Epidermal melanocyte (primary cell): Measurements from ENCODE around the gene STK10.
"Not testable (repeated sequence)": the region's sequence is repeated elsewhere in the genome, so short reads cannot be mapped to it uniquely, and the experiment has no call there.

Source experiments
- DNase-seq: peaks from one replicate; pipeline ENCODE4 v3.0.0; 2011; ENCODE audit warnings: low spot score; ENCODE audit not compliant: insufficient read length

STK10 gene

DNA sequence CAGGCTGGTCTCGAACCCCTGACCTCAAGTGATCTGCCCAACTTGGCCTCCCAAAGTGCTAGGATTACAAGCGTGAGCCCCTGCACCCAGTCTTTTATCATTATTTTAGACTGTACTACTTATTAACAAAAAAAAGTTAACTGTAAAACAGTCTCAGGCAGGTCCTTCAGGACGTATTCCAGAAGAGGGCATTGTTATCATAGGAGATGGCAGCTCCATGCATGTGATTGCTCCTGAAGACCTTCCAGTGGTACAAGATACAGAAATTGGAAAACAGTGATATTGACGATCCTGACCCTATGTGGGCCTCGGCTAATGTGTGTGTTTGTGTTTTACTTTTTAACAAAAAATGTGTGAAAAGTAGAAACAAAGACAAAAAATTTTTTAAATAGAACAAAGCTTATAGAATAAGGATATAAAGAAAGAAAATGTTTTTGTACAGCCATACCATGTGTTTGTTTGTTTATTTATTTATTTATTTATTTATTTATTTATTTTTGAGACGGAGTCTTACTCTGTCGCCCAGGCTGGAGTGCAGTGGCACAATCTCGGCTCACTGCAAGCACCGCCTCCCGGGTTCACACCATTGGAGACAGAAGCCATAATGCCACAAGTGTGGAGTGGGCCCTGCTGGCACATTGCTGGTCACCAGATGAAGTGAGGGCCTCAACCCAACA lies 167.8 kb downstream of the STK10 start:
- DNase-seq: not testable (repeated sequence)

DNA sequence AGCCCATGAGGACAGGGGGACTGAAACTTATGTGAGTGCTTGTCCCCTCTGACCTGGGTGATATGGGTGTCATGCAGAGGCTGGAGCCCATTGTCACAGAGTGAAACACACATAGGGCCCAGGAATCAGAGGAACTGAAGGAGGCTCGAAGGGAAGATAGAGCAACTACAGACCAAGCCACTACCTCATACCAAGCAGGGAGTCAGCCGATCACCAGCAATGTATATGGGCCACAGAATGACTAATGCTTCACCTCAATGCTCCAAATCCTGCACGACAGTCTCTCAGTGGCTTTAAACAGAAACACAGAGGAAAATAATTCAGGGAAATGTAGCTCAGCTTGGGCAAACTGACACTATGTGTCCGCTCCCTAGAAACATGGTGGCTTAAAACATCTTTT lies 172.7 kb downstream of the STK10 start:
- no peak for DNase-seq

DNA sequence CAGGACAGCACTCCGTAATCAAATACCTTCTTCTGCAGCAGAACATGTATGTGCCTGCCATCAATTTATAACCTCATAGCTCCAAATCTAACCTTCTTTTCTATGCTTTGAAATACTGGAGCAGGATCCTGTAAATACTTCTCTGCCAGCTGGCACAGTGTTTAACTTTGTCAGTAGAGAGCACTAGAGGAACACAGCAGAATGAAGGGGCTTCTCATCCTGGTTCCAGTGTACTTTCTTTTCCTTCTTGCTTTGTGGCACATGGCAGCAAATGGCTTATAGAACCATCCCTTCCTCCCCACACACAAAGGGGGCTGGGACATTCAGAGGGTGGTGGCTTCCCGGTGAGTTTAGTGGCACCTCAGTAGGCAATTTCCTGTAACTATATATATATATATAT lies 177.7 kb downstream of the STK10 start:
- no peak for DNase-seq

DNA sequence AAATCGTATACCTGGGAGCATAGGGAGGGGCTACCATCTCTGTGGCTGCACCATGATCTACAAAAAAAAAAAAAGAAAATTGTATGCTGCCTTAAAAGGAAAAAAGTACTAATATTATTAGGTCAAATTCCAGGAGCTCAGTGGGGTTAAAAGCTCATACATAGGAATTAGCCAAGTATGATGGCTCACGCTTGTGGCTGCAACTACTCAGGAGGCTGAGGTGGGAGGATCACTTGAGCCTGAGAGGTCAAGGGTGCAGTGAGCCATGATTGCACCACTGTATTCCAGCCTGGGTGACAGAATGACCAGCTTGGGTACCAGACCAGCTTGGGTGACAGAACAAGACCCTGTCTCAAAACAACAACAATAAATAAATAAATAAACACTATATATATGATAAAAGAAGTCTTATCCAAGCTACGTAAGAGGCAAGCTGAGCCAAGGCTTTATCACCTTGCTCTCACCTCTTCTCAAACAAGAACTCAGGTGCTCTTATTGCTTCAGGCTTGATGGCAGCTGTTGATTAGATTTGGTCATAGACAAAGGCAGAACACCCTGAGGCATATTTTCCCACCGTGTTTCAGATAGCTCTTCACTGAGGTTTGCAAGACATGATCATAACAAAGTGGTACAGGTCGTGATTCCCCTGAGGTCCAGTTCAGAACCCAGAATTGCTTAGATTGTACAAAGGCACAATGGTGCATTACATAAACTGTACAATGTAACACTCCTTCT lies 178.3 kb downstream of the STK10 start:
- DNase-seq: no peak

DNA sequence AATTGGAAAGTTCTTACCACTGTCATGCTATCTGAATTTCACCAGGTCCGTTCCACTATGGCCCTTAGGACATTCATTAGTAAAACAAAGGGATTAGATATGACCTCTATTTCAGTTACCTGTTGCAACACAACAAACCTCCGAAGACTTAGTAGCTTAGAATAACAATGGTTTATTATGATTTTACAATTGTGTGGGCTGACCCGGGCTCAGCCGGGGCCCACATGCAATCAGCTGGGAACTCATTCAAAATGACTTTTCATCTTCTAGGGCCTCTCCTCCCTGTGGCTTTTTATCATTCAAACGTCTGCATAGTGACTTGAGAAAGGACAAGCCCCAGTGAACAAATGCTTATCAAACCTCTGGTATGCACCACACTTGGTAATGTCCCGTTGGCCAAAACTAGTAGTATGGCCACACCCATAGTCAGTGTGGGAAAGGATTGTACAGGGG lies 179.3 kb downstream of the STK10 start:
- no peak for DNase-seq

DNA sequence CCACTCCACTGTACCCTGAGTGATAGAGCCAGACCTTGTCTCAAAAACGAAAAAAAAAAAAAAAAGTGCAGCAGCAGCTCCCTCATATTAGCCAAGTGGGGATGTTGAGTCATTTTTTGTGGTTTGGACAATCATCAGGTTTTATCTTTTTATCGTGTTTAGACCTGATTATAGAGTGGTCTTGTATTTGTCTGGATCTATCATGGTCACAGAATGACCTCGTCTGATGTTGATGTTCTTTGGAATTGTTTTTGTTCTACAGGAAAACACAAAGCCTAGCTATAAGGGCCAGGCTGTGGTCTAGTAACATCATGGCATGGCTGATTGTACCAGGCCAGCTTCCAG lies 179.9 kb downstream of the STK10 start:
- DNase-seq: no peak

DNA sequence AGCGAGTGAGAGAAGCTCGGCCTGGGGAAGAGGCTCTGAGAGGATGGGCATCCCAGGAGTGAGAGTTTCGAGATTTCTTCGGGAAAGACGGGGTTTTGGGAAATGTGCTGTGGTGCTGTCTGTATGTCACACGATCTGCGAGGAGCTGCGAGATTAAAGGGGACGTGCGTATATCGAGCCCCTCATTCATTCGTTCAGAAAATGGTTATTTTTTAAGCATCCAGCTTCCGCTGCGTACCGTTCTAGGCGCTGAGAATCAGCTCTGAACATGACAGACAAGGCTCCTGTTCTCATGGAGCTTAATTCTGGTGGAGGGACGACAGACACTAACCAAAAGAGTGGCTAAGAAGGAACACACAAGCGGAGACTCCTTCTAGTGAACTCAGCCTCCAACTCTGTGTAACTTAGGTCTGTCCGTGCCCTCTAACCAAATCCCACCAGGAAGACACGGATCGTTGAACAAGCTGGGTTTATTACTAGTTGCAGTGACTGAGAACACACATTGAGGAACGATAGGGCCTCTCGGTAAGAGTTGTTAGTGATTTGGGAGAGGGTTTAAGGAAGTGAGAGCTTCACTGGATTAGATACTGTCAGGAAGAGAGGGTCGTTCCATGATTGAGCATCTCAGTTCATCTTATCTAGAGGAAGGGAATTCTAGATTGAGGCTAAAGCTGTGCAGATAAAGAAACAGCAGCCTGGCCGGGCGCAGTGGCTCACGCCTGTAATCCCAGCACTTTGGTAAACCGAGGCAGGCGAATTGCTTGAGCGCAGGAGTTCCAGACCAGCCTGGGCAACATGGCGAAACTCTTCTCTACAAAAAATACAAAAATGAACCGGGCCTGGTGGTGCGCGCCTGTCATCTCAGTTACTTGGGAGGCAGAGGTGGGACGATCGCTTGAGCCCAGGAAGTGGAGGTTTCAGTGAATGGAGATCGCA lies 180.6 kb downstream of the STK10 start:
- DNase-seq: peak; percentile 34

DNA sequence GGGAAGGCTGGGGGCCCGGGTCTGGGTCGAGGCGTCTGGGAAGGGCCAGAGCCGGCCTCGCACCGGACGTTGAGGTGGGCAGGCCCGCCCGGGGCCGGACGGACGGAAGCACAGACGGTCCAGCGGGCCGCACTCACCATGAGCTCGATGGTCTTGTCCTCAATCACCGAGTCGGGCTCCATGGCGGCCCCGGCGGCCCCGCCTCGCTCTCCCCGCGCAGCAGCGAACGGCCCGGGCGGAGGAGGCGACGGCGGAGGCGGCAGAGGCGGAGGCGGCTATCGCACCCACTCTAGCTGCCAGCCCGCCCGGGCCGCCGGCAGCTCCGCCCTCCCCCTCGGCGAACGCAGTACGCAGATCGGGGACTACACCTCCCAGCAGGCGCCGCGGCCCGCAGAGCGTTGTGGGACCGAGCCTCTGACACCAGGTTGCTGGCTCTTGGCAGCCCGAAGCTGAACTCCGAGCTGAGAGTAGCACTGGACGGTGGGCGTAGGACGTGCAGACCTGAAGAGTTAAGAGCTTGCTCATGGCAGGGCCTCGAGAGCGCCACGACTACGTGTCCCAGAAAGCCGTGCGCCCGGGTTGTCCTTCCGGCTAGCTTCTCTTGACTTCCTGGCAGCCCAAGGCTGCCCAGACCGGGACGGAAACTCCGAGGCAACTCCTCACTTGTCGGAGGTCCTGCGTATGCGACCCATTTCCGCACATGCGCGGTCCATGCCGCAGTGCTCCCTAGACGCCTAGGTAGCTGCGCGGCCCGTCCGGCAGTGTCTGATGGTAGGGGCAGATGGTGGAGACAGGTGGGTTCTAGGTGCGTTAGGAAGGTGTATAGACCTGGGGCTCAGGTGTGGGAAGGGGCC lies 181.5 kb downstream of the STK10 start, which contains the start of gene FBXW11:
Gene FBXW11, minus strand, starts transcription at position 318 of the 854 bp plus-strand sequence. Its CDS starts 136 bp downstream, at position 182.
- DNase-seq: peak; percentile 81

DNA sequence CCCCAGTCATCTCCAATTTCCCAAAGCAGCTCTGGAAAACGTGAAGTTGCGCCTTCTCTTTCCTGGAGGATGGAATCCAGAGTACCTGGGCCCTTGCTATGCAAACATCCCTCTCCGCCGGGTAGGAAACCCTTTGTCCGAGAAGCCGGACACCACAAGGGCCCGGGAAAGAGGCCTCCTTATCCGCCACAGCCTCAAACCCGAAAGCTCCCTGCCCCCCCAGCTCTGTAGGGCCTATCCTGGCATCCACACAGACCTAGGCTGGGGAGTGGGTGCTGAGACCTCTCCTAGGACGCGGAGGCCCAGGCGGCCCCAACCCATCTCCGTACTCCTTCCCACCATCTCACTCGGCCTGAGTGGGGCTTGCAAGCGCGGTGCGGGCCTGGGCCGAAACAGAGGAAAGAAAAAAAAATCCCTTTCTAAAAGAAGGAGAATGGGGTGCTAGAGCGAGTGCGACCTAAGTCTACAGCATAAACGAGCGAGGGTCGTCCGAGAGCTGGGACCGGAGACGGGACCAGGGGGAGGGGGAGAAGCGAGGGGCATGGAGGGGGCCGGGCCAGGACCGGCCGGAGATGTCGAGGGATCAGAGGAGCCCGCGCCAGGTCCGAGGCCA lies 182.2 kb downstream of the STK10 start:
- no peak for DNase-seq

DNA sequence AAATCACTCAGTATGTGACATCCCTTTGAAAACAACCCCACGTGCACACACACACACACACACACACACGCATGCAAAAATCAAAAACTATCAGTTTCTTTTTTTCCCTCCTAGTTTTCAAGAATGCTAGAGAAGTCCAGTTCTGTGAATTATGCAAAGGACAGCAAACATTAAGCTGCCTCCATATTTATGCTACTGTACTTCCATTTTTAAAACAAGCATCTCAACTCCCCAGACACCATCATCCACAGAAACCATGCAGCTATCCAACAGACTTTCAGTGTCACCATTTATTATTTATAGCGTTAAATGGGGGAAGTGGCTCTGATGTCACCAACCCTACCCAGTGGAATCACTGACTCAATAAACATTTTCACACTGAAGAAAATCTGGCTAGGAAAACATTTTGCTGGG lies 183.2 kb downstream of the STK10 start:
- no peak for DNase-seq

DNA sequence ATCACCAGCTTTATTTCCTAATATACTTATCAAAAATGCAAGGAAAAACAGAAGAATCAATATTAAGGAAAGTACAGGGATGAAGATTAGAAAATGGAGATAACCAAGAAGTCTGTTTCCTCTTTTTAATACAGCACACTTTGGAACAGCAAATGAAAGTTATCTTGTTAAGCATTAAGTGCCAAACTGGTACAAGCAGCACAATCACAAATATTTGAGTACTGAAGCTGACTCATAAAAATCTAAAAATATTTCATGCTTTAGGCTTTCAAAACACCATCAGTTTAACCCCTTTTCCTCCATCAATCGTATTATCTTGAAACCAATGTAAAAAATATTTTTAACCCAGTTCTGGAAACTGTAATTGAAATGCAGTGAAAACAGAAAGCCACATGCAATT lies 184.3 kb downstream of the STK10 start:
- no peak for DNase-seq

DNA sequence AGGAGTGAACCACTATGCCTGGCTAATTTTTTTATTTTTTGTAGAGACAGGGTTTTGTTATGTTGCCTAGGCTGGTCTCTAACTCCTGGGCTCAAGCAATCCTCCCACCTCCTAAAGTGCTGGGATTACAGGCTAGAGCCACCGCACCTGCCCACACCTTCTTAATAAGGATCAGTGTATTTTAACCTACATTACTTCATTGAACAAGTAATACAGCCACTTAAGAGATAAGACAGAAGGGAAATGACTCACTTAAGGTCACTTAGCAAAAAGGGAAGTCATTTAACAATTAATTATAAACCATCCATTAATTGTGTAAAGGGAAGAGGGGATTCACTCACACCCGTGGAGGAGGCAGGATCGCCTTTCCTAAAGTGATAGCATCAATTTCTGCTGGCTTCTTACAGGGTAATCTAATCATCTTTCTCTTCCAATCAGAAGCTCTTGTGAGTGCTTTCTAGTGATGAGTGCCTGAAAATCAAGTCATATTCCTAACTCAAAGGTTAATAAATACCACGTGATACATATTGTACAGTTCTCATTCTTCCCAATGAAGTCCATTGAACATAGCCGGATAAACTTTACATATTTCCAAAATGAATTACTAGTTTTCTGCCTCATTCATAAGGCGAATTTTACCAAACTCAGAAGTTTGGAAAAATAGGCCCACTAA lies 185.0 kb downstream of the STK10 start:
- no peak for DNase-seq

DNA sequence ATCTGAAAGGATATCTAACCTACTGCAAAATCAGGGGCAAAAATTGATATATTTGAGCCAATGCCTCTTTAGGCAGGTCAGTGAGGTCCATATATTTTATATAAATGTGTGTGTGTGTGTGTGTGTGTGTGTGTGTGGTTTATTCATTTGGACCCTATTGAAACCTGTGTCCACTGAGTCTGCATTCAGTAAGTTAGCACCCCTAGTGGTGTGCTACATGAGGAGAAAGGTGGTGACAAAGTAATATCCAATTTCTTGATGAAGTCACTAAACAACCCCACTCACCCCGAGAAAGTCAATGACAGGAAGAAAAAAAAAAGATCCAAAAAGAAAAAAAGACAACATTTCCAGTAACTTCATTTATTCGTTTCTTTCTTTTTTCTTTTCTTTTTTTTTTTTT lies 185.7 kb downstream of the STK10 start:
- no peak for DNase-seq

DNA sequence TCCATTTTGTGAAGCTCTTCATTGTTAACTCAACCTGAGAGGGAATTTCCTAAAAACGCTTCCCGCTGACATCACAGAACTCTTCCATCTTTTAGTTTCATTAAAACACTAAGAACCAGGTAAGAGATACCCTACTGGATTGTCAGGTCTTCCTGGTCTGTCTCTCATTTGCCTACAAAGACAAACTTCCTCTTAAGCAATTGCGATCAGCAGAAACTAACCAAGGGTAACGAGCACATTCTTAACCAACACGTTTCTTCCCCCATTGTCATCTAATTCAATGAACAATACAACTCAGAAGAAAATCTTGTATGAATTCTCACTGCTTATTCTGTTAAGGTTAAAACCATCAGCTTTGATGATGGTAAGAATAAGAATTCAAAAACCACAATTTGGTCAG lies 188.1 kb downstream of the STK10 start:
- no peak for DNase-seq

DNA sequence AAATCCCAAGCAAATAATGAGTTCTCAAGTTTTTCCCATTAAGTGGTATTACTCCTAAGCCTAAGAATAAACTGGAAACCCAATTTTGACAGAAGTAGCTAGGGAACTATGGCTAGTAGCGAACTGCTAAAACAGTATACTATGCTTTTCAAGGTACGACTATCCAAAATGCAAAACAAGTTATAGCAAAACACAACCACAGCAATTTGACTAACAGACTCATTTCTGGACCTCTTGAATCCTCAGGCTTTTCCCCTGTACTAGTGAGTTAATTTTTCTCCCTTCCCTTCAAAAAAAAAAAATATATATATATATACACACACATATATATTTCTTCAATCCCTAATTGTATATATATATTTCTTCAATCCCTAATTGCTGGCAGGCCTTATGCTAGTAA lies 188.9 kb downstream of the STK10 start:
- DNase-seq: no peak

DNA sequence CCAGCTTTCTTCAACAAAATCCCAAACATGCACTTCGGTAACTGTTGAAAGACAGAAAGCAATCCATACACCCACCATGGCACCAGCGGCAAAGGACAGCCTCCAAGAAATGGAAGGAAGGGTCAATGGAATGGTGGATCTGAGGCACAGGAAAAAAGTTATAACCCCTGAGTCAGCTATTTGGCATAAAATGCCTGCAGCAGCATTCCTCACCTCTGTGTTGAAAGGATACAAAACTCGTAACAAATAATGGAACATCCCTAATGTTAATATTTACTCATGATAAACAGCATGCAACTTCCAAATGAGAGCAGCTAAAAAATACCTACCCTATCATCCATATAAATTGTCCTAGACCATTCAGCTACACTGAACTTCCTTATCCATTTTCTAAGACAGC lies 191.0 kb downstream of the STK10 start:
- DNase-seq: no peak

DNA sequence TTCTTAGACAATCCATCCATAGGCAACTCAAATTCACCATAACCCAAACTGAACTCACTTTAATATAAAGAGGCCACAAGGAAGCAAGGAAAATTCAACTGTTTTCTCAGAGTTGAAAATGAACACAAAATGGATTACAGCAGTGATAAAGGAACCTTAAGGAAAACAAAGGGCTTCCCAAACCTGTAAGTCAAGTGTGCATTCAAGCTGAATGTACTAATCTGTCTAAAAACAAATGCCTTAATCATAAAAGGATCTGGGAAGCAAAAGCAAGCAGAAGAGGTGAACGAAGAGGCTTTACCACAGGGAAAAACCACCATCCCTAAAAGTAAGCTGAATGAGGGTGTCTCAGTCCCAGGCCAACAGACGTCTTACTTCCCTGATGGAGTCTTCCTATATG lies 195.2 kb downstream of the STK10 start:
- no peak for DNase-seq

DNA sequence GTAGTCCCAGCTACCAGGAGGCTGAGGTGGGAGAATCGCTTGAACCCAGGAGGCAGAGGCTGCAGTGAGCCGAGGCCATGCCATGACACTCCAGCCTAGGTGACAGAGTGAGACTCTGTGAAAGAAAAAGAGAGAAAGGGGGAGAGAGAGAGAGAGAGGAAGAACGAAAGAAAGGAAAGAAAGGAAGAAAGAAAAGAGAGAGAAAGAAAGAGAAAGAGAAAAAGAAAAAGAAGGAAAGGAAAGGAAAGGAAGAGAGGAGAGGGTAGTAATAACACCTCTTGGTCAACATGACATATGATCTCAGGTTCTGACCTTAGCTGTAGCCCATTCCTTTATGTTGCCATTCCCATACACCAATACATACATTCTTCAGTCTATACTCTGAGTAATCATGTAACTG lies 195.7 kb downstream of the STK10 start:
- DNase-seq: no peak
